LNCaP clone FGC (cell line): ENCODE results near the gene NAV1.

ENCODE experiments used
- DNase-seq: peaks from one replicate; pipeline ENCODE4 v3.0.0-alpha.2; 2011; ENCODE audit warnings: low read depth
- H3K4me3 ChIP-seq: 2 replicates; pipeline ENCODE4 v1.5.1; 2011; ENCODE audit warnings: mild to moderate bottlenecking, low read depth, low read length, control low read depth
- CTCF ChIP-seq: IDR thresholded peaks from 2 replicates; pipeline ENCODE4 v1.5.1; 2012; ENCODE audit warnings: mild to moderate bottlenecking; ENCODE audit not compliant: control insufficient read depth, insufficient read depth; ENCODE audit errors: extremely low read depth

Gene NAV1

GRCh38 chr1:201508809-201509208 is 30.1 kb upstream of the NAV1 start:
- no peak for DNase-seq
- no peak for TF ChIP-seq CTCF
- no peak overlapping the region for H3K4me3 ChIP-seq

DNA sequence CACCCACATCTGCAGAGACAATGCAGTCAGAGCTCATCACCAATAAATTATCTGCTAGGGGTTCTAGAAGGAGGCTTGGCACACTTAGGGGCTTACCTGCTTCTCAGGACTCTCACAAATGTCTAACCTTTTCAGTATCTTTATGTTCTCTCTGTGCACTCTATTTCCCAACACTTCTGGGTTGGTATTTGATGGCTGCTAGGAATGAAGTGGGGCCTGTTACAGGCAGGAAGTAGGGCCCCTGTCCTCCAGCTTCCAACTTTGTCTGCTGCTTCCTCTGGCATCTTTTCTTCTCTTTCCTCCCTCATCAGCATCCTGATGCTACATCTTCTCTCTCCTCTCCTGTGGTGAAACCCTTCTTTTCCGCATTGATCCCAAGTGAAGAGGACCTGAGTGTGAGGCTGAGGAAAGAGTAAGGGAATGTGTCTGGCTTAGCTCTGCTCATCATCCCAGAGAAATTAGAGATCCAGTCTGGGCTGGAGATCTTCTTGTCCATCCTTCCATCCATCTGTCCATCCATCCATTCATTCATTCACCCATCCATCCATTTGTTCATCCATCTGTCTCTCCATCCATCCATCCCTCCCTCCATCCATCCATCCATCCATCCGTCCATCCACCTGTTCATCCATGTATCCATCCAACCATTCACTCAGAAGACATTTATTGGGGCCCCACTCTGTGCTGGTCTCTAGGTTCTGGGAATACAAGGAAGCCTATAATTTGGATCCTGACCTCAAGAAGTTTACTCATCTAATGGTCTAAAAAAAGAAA is 29.1 kb upstream of the NAV1 start:
- no peak for TF ChIP-seq CTCF
- DNase-seq = no peak
- no peak overlapping the region for H3K4me3 ChIP-seq

DNA sequence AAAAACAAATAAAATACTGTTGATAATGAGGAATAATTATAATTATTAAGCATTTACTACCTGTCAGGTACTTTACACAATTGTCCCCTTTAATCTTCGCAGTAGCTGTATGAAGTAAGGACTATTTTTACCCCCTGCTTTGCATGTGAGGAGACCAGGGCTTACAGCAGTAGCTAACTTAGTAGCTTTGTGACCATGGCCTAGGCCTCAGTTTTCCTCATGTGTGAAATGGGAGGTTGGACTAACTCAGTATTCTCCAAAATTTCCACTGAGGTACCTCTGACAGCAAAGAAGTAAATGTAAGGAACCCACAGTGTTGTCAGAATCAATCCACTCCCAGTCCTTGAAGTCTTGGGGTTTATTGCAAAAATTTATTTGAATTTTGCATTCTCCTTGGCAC is 28.2 kb upstream of the NAV1 start:
- no peak for DNase-seq
- TF ChIP-seq CTCF = no peak

DNA sequence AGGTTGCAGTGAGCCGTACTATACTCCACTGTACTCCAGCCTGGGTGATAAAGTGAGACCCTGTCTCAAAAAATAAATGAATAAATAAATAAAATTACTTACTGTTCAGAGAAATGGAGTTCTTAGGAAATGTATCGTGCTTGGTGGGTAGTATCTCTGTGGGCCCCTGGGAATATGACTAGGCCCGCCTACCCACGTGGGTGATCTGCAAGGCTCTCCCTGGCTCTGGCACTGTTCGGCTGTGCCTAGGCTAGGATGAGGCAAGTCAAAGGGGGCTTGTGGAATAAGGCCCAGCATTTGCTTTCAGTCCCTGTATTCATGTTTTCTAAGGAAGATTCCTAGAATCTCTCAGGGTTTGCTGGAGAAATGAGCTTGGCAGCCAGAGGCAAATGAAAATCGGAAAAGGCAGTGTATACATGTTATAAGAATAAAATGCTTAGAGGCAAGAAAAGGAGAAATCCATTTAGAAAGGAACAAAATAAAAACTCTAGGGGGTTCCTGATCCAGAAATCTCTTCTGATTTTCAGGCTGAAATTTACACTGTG is 27.5 kb upstream of the NAV1 start:
- no peak for TF ChIP-seq CTCF
- peak overlapping the region; percentile 34 for H3K4me3 ChIP-seq
- DNase-seq = no peak

More for the DNA sequence above, 28.2 kb upstream of the NAV1 start:
- H3K4me3 ChIP-seq = no peak overlapping the region

- peak; percentile 94 for DNase-seq
Measured at GRCh38 chr1:201511941-201512539, 26.9 kb upstream of the NAV1 start.

GRCh38 chr1:201513498-201514243 is 25.3 kb upstream of the NAV1 start:
- DNase-seq = no peak
- no peak for TF ChIP-seq CTCF
- no peak overlapping the region for H3K4me3 ChIP-seq

More at GRCh38 chr1:201511941-201512539, 26.9 kb upstream of the NAV1 start:
- TF ChIP-seq CTCF = no peak
- peak overlapping the region; percentile 34 for H3K4me3 ChIP-seq
